OCI-LY3 (cell line): ENCODE measurements around the gene RCAN2.

Experiments used
- H2AFZ ChIP-seq: fragments of 200-600, 300-600 bp; shearing (Covaris generic); 2 replicates; pipeline ENCODE4 v1.6.0; 2014; ENCODE audit warnings: antibody characterized with exemption, low read depth, low read length
- H3K27ac ChIP-seq: fragments of 200-600, 300-600 bp; sonication (generic); 2 replicates; pipeline ENCODE4 v1.5.1; 2014; ENCODE audit warnings: mild to moderate bottlenecking, low read length, moderate library complexity, mixed read lengths
- H3K27me3 ChIP-seq: fragments of 200-600, 300-600 bp; sonication (generic); 2 replicates; pipeline ENCODE4 v1.6.1; 2014; ENCODE audit warnings: low read depth, low read length, mixed read lengths
- H3K36me3 ChIP-seq: fragments of 200-600, 300-600 bp; sonication (generic); replicated peaks from 2 replicates; pipeline ENCODE3; 2014; ENCODE audit warnings: low read depth, low read length, mixed read lengths
- H3K4me1 ChIP-seq: fragments of 300-600, 200-600 bp; sonication (generic); 2 replicates; pipeline ENCODE4 v1.6.1; 2014; ENCODE audit warnings: low read length, mixed read lengths
- H3K4me2 ChIP-seq: fragments of 200-600, 300-600 bp; sonication (generic); 2 replicates; pipeline ENCODE4 v1.6.1; 2014; ENCODE audit warnings: low read length, mixed read lengths
- H3K4me3 ChIP-seq: fragments of 300-600, 200-600 bp; sonication (generic); 2 replicates; pipeline ENCODE4 v1.5.1; 2014; ENCODE audit warnings: antibody characterized with exemption, mild to moderate bottlenecking, low read length, moderate library complexity
- H3K79me2 ChIP-seq: fragments of 300-600, 200-600 bp; shearing (Covaris generic); 2 replicates; pipeline ENCODE4 v1.6.1; 2014; ENCODE audit warnings: mild to moderate bottlenecking, low read length, mixed read lengths
- H3K9ac ChIP-seq: fragments of 300-600, 200-600 bp; shearing (Covaris generic); 2 replicates; pipeline ENCODE4 v1.6.0; 2014; ENCODE audit warnings: mild to moderate bottlenecking, low read length, moderate library complexity
- H3K9me3 ChIP-seq: fragments of 200-600, 300-600 bp; shearing (Covaris generic); 2 replicates; pipeline ENCODE4 v1.6.1; 2014; ENCODE audit warnings: low read length, mixed read lengths; ENCODE audit not compliant: insufficient read depth
- H4K20me1 ChIP-seq: fragments of 200-600, 300-600 bp; sonication (generic); 2 replicates; pipeline ENCODE4 v1.6.1; 2016; ENCODE audit warnings: low read length, mixed read lengths; ENCODE audit not compliant: insufficient read depth
- EZH2phosphoT487 ChIP-seq: fragments of 200-600 bp; shearing (Covaris generic); IDR thresholded peaks from 2 replicates; pipeline ENCODE4 v1.6.1; 2018; ENCODE audit warnings: antibody characterized with exemption, mixed run types, low read depth
- TF ChIP-seq, protein P1 (sequence below): fragments of 200-600, 300-600 bp; sonication (generic); IDR thresholded peaks from 2 replicates; pipeline ENCODE4 v1.5.1; 2014; ENCODE audit warnings: antibody characterized with exemption, low read length, low read depth

Gene RCAN2

DNA sequence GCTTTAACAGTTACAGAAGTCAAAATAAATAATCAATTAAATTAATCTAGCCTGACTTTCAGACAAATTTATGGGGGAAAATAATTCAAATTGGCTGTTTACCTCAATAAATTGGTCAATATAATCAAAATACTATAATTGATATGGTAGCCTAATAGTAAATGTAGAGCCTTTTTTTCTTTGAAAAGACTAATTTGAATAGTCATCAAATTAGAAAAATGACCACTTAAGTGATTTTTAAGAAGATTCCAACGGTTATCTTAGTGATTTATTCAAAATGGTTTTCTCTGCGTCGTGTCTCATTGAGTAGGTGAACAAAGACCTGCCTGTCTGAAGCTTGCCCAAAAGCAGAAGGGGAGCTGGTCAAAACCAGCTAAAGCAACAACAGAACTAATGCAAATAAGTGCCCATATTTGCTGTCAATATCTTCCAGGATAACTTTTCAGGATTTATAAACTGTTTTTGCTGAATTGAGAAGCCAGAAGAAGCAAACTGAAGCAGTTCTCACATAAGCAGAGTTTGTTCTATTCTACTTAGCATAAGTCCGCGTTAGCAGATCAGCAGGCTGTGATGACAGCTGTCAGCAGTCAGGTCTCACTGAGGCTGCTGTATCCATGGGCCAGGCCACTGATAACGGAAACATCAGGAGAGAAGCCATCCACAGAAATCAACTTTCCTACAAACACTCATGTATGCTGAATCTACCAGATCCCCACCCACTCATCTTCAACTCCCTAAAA, 7.0 kb downstream of the RCAN2 start:
- Histone ChIP-seq H3K27ac (no peak overlapping the region), H3K4me1 (no peaks in the 10 kb centered on the region), H2AFZ (no peak overlapping the region)

DNA sequence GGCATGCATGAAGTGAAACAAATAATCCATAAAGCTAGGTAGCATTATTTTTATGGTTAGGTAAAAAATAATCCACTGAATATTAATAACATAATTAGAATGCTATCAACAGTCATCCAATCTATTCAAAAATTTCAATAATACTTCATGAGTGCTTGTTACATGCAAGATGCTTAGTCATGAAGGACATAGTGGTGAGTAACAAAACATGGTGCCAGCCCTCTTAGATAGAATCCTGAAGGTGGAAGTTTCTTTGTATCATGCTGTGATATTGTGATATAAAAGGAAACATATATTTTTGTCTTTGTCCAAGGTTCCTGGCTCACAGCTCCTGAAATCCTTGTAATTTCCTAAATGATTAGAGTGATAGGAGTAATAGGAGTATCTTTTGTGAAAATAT, 14.9 kb downstream of the RCAN2 start:
- H2AFZ ChIP-seq, result no peak overlapping the region
- no peak overlapping the region for H3K4me2 ChIP-seq
- no peak overlapping the region for H3K4me3 ChIP-seq
- H4K20me1 ChIP-seq, result no peaks in the 10 kb centered on the region
- H3K27me3 ChIP-seq, result peaks cover 20% of the 10 kb centered on the region
- H3K9ac ChIP-seq, result no peak overlapping the region
- TF ChIP-seq EZH2phosphoT487, result no peak
- TF ChIP-seq, protein P1, sequence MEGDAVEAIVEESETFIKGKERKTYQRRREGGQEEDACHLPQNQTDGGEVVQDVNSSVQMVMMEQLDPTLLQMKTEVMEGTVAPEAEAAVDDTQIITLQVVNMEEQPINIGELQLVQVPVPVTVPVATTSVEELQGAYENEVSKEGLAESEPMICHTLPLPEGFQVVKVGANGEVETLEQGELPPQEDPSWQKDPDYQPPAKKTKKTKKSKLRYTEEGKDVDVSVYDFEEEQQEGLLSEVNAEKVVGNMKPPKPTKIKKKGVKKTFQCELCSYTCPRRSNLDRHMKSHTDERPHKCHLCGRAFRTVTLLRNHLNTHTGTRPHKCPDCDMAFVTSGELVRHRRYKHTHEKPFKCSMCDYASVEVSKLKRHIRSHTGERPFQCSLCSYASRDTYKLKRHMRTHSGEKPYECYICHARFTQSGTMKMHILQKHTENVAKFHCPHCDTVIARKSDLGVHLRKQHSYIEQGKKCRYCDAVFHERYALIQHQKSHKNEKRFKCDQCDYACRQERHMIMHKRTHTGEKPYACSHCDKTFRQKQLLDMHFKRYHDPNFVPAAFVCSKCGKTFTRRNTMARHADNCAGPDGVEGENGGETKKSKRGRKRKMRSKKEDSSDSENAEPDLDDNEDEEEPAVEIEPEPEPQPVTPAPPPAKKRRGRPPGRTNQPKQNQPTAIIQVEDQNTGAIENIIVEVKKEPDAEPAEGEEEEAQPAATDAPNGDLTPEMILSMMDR, result no peak
- H3K9me3 ChIP-seq, result no peaks in the 10 kb centered on the region
- H3K79me2 ChIP-seq, result no peaks in the 10 kb centered on the region
- H3K27ac ChIP-seq, result no peak overlapping the region
- no peaks in the 10 kb centered on the region for H3K4me1 ChIP-seq
- no peaks in the 10 kb centered on the region for H3K36me3 ChIP-seq

More for the DNA sequence above, 7.0 kb downstream of the RCAN2 start:
- TF ChIP-seq EZH2phosphoT487, result no peak
- TF ChIP-seq, protein P1, result no peak
- Histone ChIP-seq H4K20me1 (no peaks in the 10 kb centered on the region), H3K4me3 (no peak overlapping the region), H3K9me3 (no peaks in the 10 kb centered on the region), H3K9ac (no peak overlapping the region), H3K36me3 (no peaks in the 10 kb centered on the region), H3K27me3 (peaks cover 54% of the 10 kb centered on the region), H3K4me2 (no peak overlapping the region), H3K79me2 (no peaks in the 10 kb centered on the region)

DNA sequence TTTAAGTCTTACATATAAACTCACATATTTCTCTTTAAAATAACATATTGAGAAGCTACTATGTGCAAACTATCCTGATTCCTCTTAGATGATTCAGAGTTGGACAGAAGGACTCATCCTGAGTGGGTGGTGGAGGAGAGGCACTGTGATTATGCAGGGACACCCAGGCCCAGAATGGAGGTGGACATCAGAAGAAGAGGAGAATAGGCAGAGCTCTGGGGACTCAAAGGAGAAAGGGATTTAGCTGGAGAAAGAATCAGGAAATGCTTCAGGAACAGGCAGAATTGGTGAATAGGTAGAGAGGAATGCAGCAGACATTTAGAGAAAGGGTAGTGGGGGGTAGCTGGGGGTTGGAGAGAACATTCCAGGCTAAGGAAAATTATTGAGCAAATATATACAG, 17.4 kb downstream of the RCAN2 start:
- Histone ChIP-seq H3K27ac (no peak overlapping the region), H3K9me3 (no peaks in the 10 kb centered on the region), H3K4me1 (no peaks in the 10 kb centered on the region), H3K4me3 (no peak overlapping the region), H4K20me1 (no peaks in the 10 kb centered on the region), H3K4me2 (no peak overlapping the region), H3K79me2 (no peaks in the 10 kb centered on the region), H2AFZ (no peak overlapping the region), H3K9ac (no peak overlapping the region), H3K36me3 (no peaks in the 10 kb centered on the region), H3K27me3 (peaks cover 20% of the 10 kb centered on the region)
- no peak for TF ChIP-seq EZH2phosphoT487
- TF ChIP-seq, protein P1, result no peak

DNA sequence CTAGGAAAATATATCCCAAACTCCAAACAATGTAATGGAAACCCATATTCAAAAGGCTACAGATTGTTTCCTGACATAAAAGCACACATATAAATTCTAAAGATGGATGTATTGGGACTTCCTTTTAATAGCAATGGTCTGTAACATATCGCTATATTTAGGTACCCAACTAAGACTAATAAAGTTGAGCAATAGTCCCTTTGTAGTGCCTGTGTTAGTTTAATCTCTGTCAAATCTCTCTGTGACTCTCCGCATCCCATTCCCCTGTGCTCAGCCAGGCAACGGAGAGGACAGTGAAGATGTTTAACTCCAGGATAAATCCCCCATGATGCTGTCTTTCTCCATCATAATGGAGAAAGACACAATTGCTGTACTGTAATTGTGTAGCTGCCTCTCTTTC, 19.0 kb downstream of the RCAN2 start:
- H3K27me3 ChIP-seq, result peaks cover 13% of the 10 kb centered on the region
- no peak overlapping the region for H3K4me3 ChIP-seq
- no peak overlapping the region for H3K27ac ChIP-seq
- H3K4me1 ChIP-seq, result no peaks in the 10 kb centered on the region
- no peaks in the 10 kb centered on the region for H3K36me3 ChIP-seq
- H3K4me2 ChIP-seq, result no peak overlapping the region
- H3K79me2 ChIP-seq, result no peaks in the 10 kb centered on the region
- no peak overlapping the region for H2AFZ ChIP-seq
- H3K9me3 ChIP-seq, result no peaks in the 10 kb centered on the region
- TF ChIP-seq EZH2phosphoT487, result no peak
- TF ChIP-seq, protein P1, result no peak
- H3K9ac ChIP-seq, result no peak overlapping the region
- H4K20me1 ChIP-seq, result no peaks in the 10 kb centered on the region
